K562 (cell line): ENCODE results near the gene ETS1. TPM values are rescaled to one million over a fixed set of nuclear protein-coding genes. Genes with fewer than 3 reads are reported as not detected.

Experiments used
- ATAC-seq: fragments of 200-7000 bp; cut with Tn5 transposase; 3 replicates; pipeline ENCODE4 v1.9.1; 2020; ENCODE audit warnings: moderate library complexity
- BruUV-seq: library from RNA; stranded (reverse); fragments of 400-500 nt; replicated peaks from 2 replicates; lab custom pipeline; 2021; lab: Mats Ljungman, UMichigan
- CTCF ChIA-PET: fragments of 300-600 bp; formaldehyde crosslinking; extraction: SDS; loops from one replicate; lab custom pipeline; 2021; ENCODE audit warnings: low intra/inter-chr PET ratio; lab: Yijun Ruan, JAX
- POLR2A ChIA-PET: fragments of 300-600, 350-650 bp; sonication (Branson Sonifier 250); formaldehyde crosslinking; extraction: SDS; loops from one replicate; lab custom pipeline; 2021; ENCODE audit warnings: antibody characterized with exemption, inconsistent platforms; lab: Yijun Ruan, JAX
- DNase-seq, 4 experiments: peaks; one replicate each; pipeline versions ENCODE4 v3.0.0 to v3.0.0-alpha.2; 2011 to 2018; ENCODE audit warnings: low spot score in 3 of 4, mixed read lengths in 3 of 4; ENCODE audit errors: extremely low read depth in 1 of 4
- FAIRE-seq: peaks from 2 replicates; lab custom pipeline; 2011; peaks lifted over from hg19 to GRCh38; lab: Jason Lieb, UNC
- H2AFZ ChIP-seq: 2 replicates; pipeline ENCODE4 v1.6.0; 2011; ENCODE audit warnings: low read depth, low read length, control low read depth, inconsistent platforms
- H3K27ac ChIP-seq: fragments of 200-600 bp; 3 replicates; pipeline ENCODE4 v1.8.0; 2011; ENCODE audit warnings: low read depth, mild to moderate bottlenecking, control low read depth, inconsistent platforms, low read length, moderate library complexity, mixed read lengths; ENCODE audit errors: extremely low read depth
- H3K27me3 ChIP-seq, 2 experiments: fragments of 300-600 bp in 1 of 2; 2 replicates in 1 of 2; 3 replicates in 1 of 2; pipeline versions ENCODE4 v1.6.0 to v1.8.0; 2011; ENCODE audit warnings: inconsistent platforms in 2 of 2, low read length in 2 of 2, mild to moderate bottlenecking in 1 of 2, mixed read lengths in 1 of 2, moderate library complexity in 1 of 2; ENCODE audit not compliant: control insufficient read depth in 2 of 2, insufficient read depth in 2 of 2
- H3K36me3 ChIP-seq: fragments of 300-600 bp; 3 replicates; pipeline ENCODE4 v1.8.0; 2011; ENCODE audit warnings: mild to moderate bottlenecking, low read length, inconsistent platforms; ENCODE audit not compliant: control insufficient read depth, insufficient read depth
- H3K4me1 ChIP-seq, 2 experiments: fragments of 200-600 bp in 1 of 2; replicated peaks in 1 of 2; 2 replicates in 1 of 2; 3 replicates in 1 of 2; pipeline versions ENCODE4 v1.5.1 to v1.8.0; 2011; ENCODE audit warnings: inconsistent platforms in 2 of 2, low read length in 2 of 2, mild to moderate bottlenecking in 1 of 2, mixed read lengths in 1 of 2, moderate library complexity in 1 of 2; ENCODE audit not compliant: control insufficient read depth in 2 of 2, insufficient read depth in 2 of 2
- H3K4me2 ChIP-seq: 2 replicates; pipeline ENCODE4 v1.6.1; 2011; ENCODE audit warnings: low read length, control low read depth, inconsistent platforms, mixed read lengths; ENCODE audit not compliant: insufficient read depth
- H3K4me3 ChIP-seq: fragments of 200-600 bp; sonication (generic), shearing (Covaris generic); 2 replicates; pipeline ENCODE4 v1.5.1; 2016; ENCODE audit warnings: control low read depth, inconsistent platforms
- H3K79me2 ChIP-seq: fragments of 200-600 bp; 3 replicates; pipeline ENCODE4 v1.8.0; 2011; ENCODE audit warnings: low read length, inconsistent platforms; ENCODE audit not compliant: control insufficient read depth, insufficient read depth
- H3K9ac ChIP-seq, 2 experiments: 2 replicates each; pipeline versions ENCODE4 v1.6.0 to v1.6.1; 2011; ENCODE audit warnings: low read depth in 2 of 2, low read length in 2 of 2, control low read depth in 1 of 2, inconsistent platforms in 1 of 2, mild to moderate bottlenecking in 1 of 2, mixed read lengths in 1 of 2; ENCODE audit not compliant: insufficient read depth in 1 of 2
- H3K9me1 ChIP-seq: one replicate; pipeline ENCODE4 v1.6.0; 2011; ENCODE audit warnings: inconsistent platforms, mild to moderate bottlenecking, low read length, moderate library complexity; ENCODE audit not compliant: control insufficient read depth, insufficient read depth
- H3K9me3 ChIP-seq: replicated peaks from 2 replicates; pipeline ENCODE4 v1.5.1; 2011; ENCODE audit warnings: low read depth, low read length, inconsistent platforms; ENCODE audit not compliant: control insufficient read depth, insufficient read depth
- H4K20me1 ChIP-seq: replicated peaks from 2 replicates; pipeline ENCODE4 v1.6.1; 2011; ENCODE audit warnings: low read length, inconsistent platforms, mixed read lengths; ENCODE audit not compliant: control insufficient read depth, insufficient read depth
- ADNP ChIP-seq: fragments of 200-800 bp; sonication (Bioruptor generic); IDR thresholded peaks from 2 replicates; pipeline ENCODE4 v1.6.1; 2016; ENCODE audit warnings: missing genetic modification characterization, missing compliant biosample characterization
- ELF4 ChIP-seq: fragments of 450-650 bp; formaldehyde crosslinking; IDR thresholded peaks from 2 replicates; pipeline ENCODE4 v1.4.0; 2022; ENCODE audit warnings: missing genetic modification characterization
- ESRRB ChIP-seq: fragments of 250-450 bp; sonication (Bioruptor Pico); IDR thresholded peaks from 2 replicates; pipeline ENCODE4 v1.5.0; 2020; ENCODE audit warnings: mild to moderate bottlenecking, moderate library complexity, borderline replicate concordance
- ETV6 ChIP-seq, 3 experiments: fragments of 150-350 bp in 1 of 3; sonication (generic) in 1 of 3; formaldehyde crosslinking in 1 of 3; IDR thresholded peaks; 2 replicates each; pipeline versions ENCODE4 v1.6.1 to v1.8.0; 2014 to 2022; ENCODE audit warnings: borderline replicate concordance in 2 of 3, low read depth in 2 of 3, antibody characterized with exemption in 1 of 3, low read length in 1 of 3, mild to moderate bottlenecking in 1 of 3, missing genetic modification reagents in 1 of 3
- HDAC3 ChIP-seq: fragments of 450-650 bp; IDR thresholded peaks from 2 replicates; pipeline ENCODE4 v1.6.1; 2018; ENCODE audit warnings: borderline replicate concordance, mild to moderate bottlenecking, moderate library complexity; ENCODE audit not compliant: partially characterized antibody
- KAT2B ChIP-seq: IDR thresholded peaks from one replicate; pipeline ENCODE4 v1.6.1; 2012; ENCODE audit warnings: low read depth, mild to moderate bottlenecking, control low read depth, inconsistent platforms, low read length, moderate library complexity
- NUFIP1 ChIP-seq: fragments of 450-650 bp; IDR thresholded peaks from 2 replicates; pipeline ENCODE4 v1.6.1; 2018; ENCODE audit not compliant: partially characterized antibody
- RBM15 ChIP-seq: fragments of 200-400 bp; formaldehyde crosslinking; IDR thresholded peaks from 2 replicates; pipeline ENCODE4 v1.6.1; 2018; ENCODE audit warnings: mild to moderate bottlenecking, low read length, moderate library complexity; ENCODE audit not compliant: insufficient read depth
- SIRT6 ChIP-seq: IDR thresholded peaks from one replicate; pipeline ENCODE4 v1.6.1; 2012; ENCODE audit warnings: low read depth, mild to moderate bottlenecking, control low read depth, inconsistent platforms, low read length, moderate library complexity
- SLC30A9 ChIP-seq: fragments of 250-450 bp; sonication (Bioruptor Pico); IDR thresholded peaks from 2 replicates; pipeline ENCODE4 v1.8.0; 2022; ENCODE audit warnings: mild to moderate bottlenecking, moderate library complexity
- TAL1 ChIP-seq: fragments of 450-650 bp; IDR thresholded peaks from 2 replicates; pipeline ENCODE4 v1.6.1; 2016; ENCODE audit warnings: mild to moderate bottlenecking
- TOE1 ChIP-seq, 2 experiments: fragments of 450-650 bp in 1 of 2; sonication (generic) in 1 of 2; formaldehyde crosslinking in 1 of 2; IDR thresholded peaks; 2 replicates each; pipeline versions ENCODE4 v1.7.1 to v1.8.0; 2016 to 2022; ENCODE audit warnings: borderline replicate concordance in 2 of 2, mild to moderate bottlenecking in 2 of 2, antibody characterized with exemption in 1 of 2, inconsistent platforms in 1 of 2, low read depth in 1 of 2, missing genetic modification reagents in 1 of 2, moderate library complexity in 1 of 2
- VEZF1 ChIP-seq: fragments of 200-800 bp; sonication (Bioruptor generic); IDR thresholded peaks from 2 replicates; pipeline ENCODE4 v1.6.1; 2017; ENCODE audit warnings: missing genetic modification characterization, missing compliant biosample characterization
- ZBTB49 ChIP-seq: sonication (generic); formaldehyde crosslinking; IDR thresholded peaks from 2 replicates; pipeline ENCODE4 v1.8.0; 2022; ENCODE audit warnings: missing genetic modification reagents, mild to moderate bottlenecking, borderline replicate concordance
- ZNF311 ChIP-seq: fragments of 250-450 bp; sonication (Bioruptor Pico); IDR thresholded peaks from 2 replicates; pipeline ENCODE4 v1.4.0; 2020; ENCODE audit warnings: mild to moderate bottlenecking, moderate library complexity
- ZNF699 ChIP-seq: fragments of 250-450 bp; sonication (Bioruptor Pico); IDR thresholded peaks from 2 replicates; pipeline ENCODE4 v1.8.0; 2021; ENCODE audit warnings: mild to moderate bottlenecking, moderate library complexity; ENCODE audit not compliant: insufficient replicate concordance
- WGBS: fragments of 100-300 bp; shearing (Covaris generic); methylation state at CpG from one replicate; pipeline ENCODE4 v1.1.6; 2016; ENCODE audit warnings: low coverage, mixed read lengths; ENCODE audit not compliant: insufficient coverage; ENCODE audit errors: missing lambda C conversion rate; 5-methylcytosine and 5-hydroxymethylcytosine counted together
- in situ Hi-C: fragments of 300-500 bp; cut with MboI; formaldehyde crosslinking; loops from 4 replicates; pipeline ENCODE4 v1.15.0; 2018; ENCODE audit warnings: inconsistent platforms, mixed read lengths
- intact Hi-C: fragments of 100-400 bp; cut with micrococcal nuclease; formaldehyde crosslinking; loops from 2 replicates; pipeline ENCODE4 v1.14.2; 2022
- polyA plus RNA-seq, 8 experiments: library from polyadenylated mRNA; depleted of rRNA in 4 of 8; stranded (reverse) in 5 of 8; unstranded in 3 of 8; fragments of >200 nt; fragmentation: Nextera tagmentation in 2 of 8; fragmentation: Illumina TruSeq in 1 of 8; extraction: Ambion mirVana in 2 of 8; extraction: Trizol in 1 of 8; gene quantifications; 2 replicates each; pipeline versions ENCODE4 v1.2.1 to v1.2.3, GENCODE V29; 2011 to 2014; ENCODE audit warnings: inconsistent platforms in 1 of 8, missing spikeins in 1 of 8
- total RNA-seq, 7 experiments: library from RNA; depleted of rRNA in 6 of 7; stranded (reverse); fragments of >200 nt in 6 of 7; fragmentation: Illumina TruSeq in 2 of 7; extraction: Trizol in 2 of 7; gene quantifications; 2 replicates each; pipeline versions ENCODE4 v1.2.1 to v1.2.3, GENCODE V29; 2011 to 2021; ENCODE audit warnings: low replicate concordance in 1 of 7
- TF ChIP-seq, protein P1 (sequence below), 2 experiments: fragments of 450-650 bp in 1 of 2; sonication (generic) in 1 of 2; formaldehyde crosslinking in 1 of 2; IDR thresholded peaks in 1 of 2; conservative IDR thresholded peaks in 1 of 2; 2 replicates each; pipeline versions ENCODE4 v1.6.1 to v1.8.1; 2016 to 2023; ENCODE audit warnings: mild to moderate bottlenecking in 2 of 2, moderate library complexity in 2 of 2, inconsistent platforms in 1 of 2, missing genetic modification reagents in 1 of 2

The ETS1 gene
- total and polyA plus RNA-seq, 9 of the 15 experiments (the other 6 are each of a cell fraction or from before 2014, with no cell fraction given), result 0.04 to 1.4 (median 0.23) TPM

- no peak for ATAC-seq
- BruUV-seq, result no TSS peak
- no peaks in the 10 kb centered on the region; a peak in 1 of 5 replicates for H3K4me1 ChIP-seq
- ChIA-PET POLR2A (no interaction called here), CTCF (no interaction called here)
- no peak overlapping the region for H3K9ac ChIP-seq
- intact Hi-C loops (no loop called here), in situ Hi-C loops (no loop called here)
- H3K4me3 ChIP-seq, result no peak overlapping the region
- H2AFZ ChIP-seq, result no peak overlapping the region
- H3K9me1 ChIP-seq, result no peaks in the 10 kb centered on the region
- H3K27ac ChIP-seq, result no peak overlapping the region
- H3K36me3 ChIP-seq, result no peaks in the 10 kb centered on the region
- H3K27me3 ChIP-seq, result no peaks in the 10 kb centered on the region
- H3K4me2 ChIP-seq, result no peak overlapping the region
- 5% methylated on average over 3 of the region's 3 CpGs for WGBS
- H3K9me3 ChIP-seq, result no peaks in the 10 kb centered on the region
- no peak for FAIRE-seq
- DNase-seq, result no peak
- H4K20me1 ChIP-seq, result no peaks in the 10 kb centered on the region
- no peaks in the 10 kb centered on the region for H3K79me2 ChIP-seq
- TF ChIP-seq TOE1 (IDR thresholded peaks at IDR 0.05; ENCODE audit: borderline replicate concordance), result no peak
- TF ChIP-seq TOE1 (CRISPR knock-in tag; IDR thresholded peaks at IDR 0.05; ENCODE audit: borderline replicate concordance, low read depth), result no peak
- no peak for TF ChIP-seq NUFIP1
- no peak for TF ChIP-seq ZNF311 (CRISPR knock-in tag)
- no peak for TF ChIP-seq TAL1
- TF ChIP-seq KAT2B, result no peak
- TF ChIP-seq SLC30A9 (CRISPR knock-in tag), result no peak
- TF ChIP-seq HDAC3, result no peak
- TF ChIP-seq, protein P1, sequence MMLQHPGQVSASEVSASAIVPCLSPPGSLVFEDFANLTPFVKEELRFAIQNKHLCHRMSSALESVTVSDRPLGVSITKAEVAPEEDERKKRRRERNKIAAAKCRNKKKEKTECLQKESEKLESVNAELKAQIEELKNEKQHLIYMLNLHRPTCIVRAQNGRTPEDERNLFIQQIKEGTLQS (IDR thresholded peaks at IDR 0.05), result no peak
- TF ChIP-seq, protein P1 (CRISPR knock-in tag; conservative IDR thresholded peaks at IDR 0.05), result no peak
- no peak for TF ChIP-seq RBM15
- TF ChIP-seq ETV6 (IDR thresholded peaks at IDR 0.05; ENCODE audit: borderline replicate concordance in 1 of 2, low read depth in 2 of 2, low read length in 1 of 2), result no peak
- no peak for TF ChIP-seq ETV6 (CRISPR knock-in tag; IDR thresholded peaks at IDR 0.05; ENCODE audit: borderline replicate concordance)
- no peak for TF ChIP-seq ZBTB49 (CRISPR knock-in tag)
- no peak for TF ChIP-seq SIRT6
- no peak for TF ChIP-seq ZNF699 (CRISPR knock-in tag)
- TF ChIP-seq ADNP (tag), result no peak
- TF ChIP-seq ESRRB (CRISPR knock-in tag), result no peak
- no peak for TF ChIP-seq VEZF1 (CRISPR knock-in tag)
- no peak for TF ChIP-seq ELF4 (CRISPR knock-in tag)
Observed at GRCh38 chr11:128490092-128490491, 97.3 kb downstream of the ETS1 start.
